ENCODE results near the gene NUDT5. TPM values are rescaled to one million over a fixed set of nuclear protein-coding genes. Genes with fewer than 3 reads are reported as not detected.

The NUDT5 gene
- total and polyA plus RNA-seq, 5 donors from 2014 or later: 38.1 to 103 (median 81.8) TPM

GRCh38 chr10:12162927-12163326 is 32.8 kb downstream of the NUDT5 start:
- Mint-ChIP-seq H3K36me3 (peaks cover 36% of the 10 kb centered on the region), H3K9me3 (no peaks in the 10 kb centered on the region)

GRCh38 chr10:12160664-12161063 is 35.0 kb downstream of the NUDT5 start:
- Histone ChIP-seq H3K27ac (ENCODE audit: insufficient read depth, low read length, poor library complexity, severe bottlenecking) (no peak overlapping the region), H3K9me3 (ENCODE audit: control insufficient read depth in 2 of 2, low read length in 2 of 2) (no peaks in the 10 kb centered on the region), H3K36me3 (ENCODE audit: control insufficient read depth, insufficient read depth, low read length) (peaks cover 54% of the 10 kb centered on the region), H3K4me3 (ENCODE audit: low read depth, low read length) (no peak overlapping the region), H3K27me3 (ENCODE audit: control insufficient read depth, insufficient read depth, low read length) (no peaks in the 10 kb centered on the region), H3K4me1 (ENCODE audit: control insufficient read depth, insufficient read depth, low read length, poor library complexity, severe bottlenecking) (no peaks in the 10 kb centered on the region)
- Mint-ChIP-seq H3K4me1 (peaks cover 0 to 1% (median 0%) of the 10 kb centered on the region in 4 donors), H3K36me3 (peaks cover 31% of the 10 kb centered on the region), H3K27ac (no peak overlapping the region), H3K27me3 (no peaks in the 10 kb centered on the region), H3K4me3 (no peak overlapping the region), H3K9me3 (no peaks in the 10 kb centered on the region)
- DNase-seq: no peak
- no peak for ATAC-seq (ENCODE audit: low read depth in 2 of 2)

More at GRCh38 chr10:12162927-12163326, 32.8 kb downstream of the NUDT5 start:
- Mint-ChIP-seq H3K4me1 (peaks cover 0 to 1% (median 0%) of the 10 kb centered on the region in 4 donors), H3K27ac (peak overlapping the region in 1 of 3 donors; percentile 51), H3K4me3 (no peak overlapping the region), H3K27me3 (no peaks in the 10 kb centered on the region)
- Histone ChIP-seq H3K4me1 (ENCODE audit: control insufficient read depth, insufficient read depth, low read length, poor library complexity, severe bottlenecking) (no peaks in the 10 kb centered on the region), H3K27me3 (ENCODE audit: control insufficient read depth, insufficient read depth, low read length) (no peaks in the 10 kb centered on the region), H3K4me3 (ENCODE audit: low read depth, low read length) (no peak overlapping the region), H3K9me3 (ENCODE audit: control insufficient read depth in 2 of 2, low read length in 2 of 2) (no peaks in the 10 kb centered on the region), H3K27ac (ENCODE audit: insufficient read depth, low read length, poor library complexity, severe bottlenecking) (peak overlapping the region; percentile 2), H3K36me3 (ENCODE audit: control insufficient read depth, insufficient read depth, low read length) (peaks cover 65% of the 10 kb centered on the region)
- no peak for ATAC-seq (ENCODE audit: low read depth in 2 of 2)
- DNase-seq: no peak

GRCh38 chr10:12158111-12158510 is 37.6 kb downstream of the NUDT5 start:
- Mint-ChIP-seq H3K4me1 (peaks cover 0 to 5% (median 0%) of the 10 kb centered on the region in 4 donors), H3K4me3 (peak overlapping the region in 1 of 4 donors; percentile 54)
- H3K36me3 ChIP-seq (ENCODE audit: control insufficient read depth, insufficient read depth, low read length): peaks cover 45% of the 10 kb centered on the region

GRCh38 chr10:12156367-12157123 is 39.1 kb downstream of the NUDT5 start:
- no peak overlapping the region for H3K27ac ChIP-seq (ENCODE audit: insufficient read depth, low read length, poor library complexity, severe bottlenecking)
- H3K27me3 ChIP-seq (ENCODE audit: control insufficient read depth, insufficient read depth, low read length): no peaks in the 10 kb centered on the region
- Mint-ChIP-seq H3K36me3 (peaks cover 26% of the 10 kb centered on the region), H3K27ac (no peak overlapping the region), H3K9me3 (no peaks in the 10 kb centered on the region), H3K4me1 (peaks cover 0 to 5% (median 0%) of the 10 kb centered on the region in 4 donors), H3K27me3 (no peaks in the 10 kb centered on the region), H3K4me3 (no peak overlapping the region)
- ATAC-seq (ENCODE audit: low read depth in 2 of 2) (no peak), DNase-seq (no peak)
- H3K4me3 ChIP-seq (ENCODE audit: low read depth, low read length): no peak overlapping the region
- H3K4me1 ChIP-seq (ENCODE audit: control insufficient read depth, insufficient read depth, low read length, poor library complexity, severe bottlenecking): no peaks in the 10 kb centered on the region
- H3K36me3 ChIP-seq (ENCODE audit: control insufficient read depth, insufficient read depth, low read length): peaks cover 34% of the 10 kb centered on the region
- H3K9me3 ChIP-seq (ENCODE audit: control insufficient read depth in 2 of 2, low read length in 2 of 2): no peaks in the 10 kb centered on the region

More at GRCh38 chr10:12158111-12158510, 37.6 kb downstream of the NUDT5 start:
- Mint-ChIP-seq H3K27me3 (no peaks in the 10 kb centered on the region), H3K27ac (no peak overlapping the region), H3K36me3 (peaks cover 30% of the 10 kb centered on the region), H3K9me3 (no peaks in the 10 kb centered on the region)
- no peaks in the 10 kb centered on the region for H3K27me3 ChIP-seq (ENCODE audit: control insufficient read depth, insufficient read depth, low read length)
- H3K4me3 ChIP-seq (ENCODE audit: low read depth, low read length): no peak overlapping the region
- H3K9me3 ChIP-seq (ENCODE audit: control insufficient read depth in 2 of 2, low read length in 2 of 2): no peaks in the 10 kb centered on the region
- no peak for ATAC-seq (ENCODE audit: low read depth in 2 of 2)
- no peak overlapping the region for H3K27ac ChIP-seq (ENCODE audit: insufficient read depth, low read length, poor library complexity, severe bottlenecking)
- DNase-seq: no peak
- no peaks in the 10 kb centered on the region for H3K4me1 ChIP-seq (ENCODE audit: control insufficient read depth, insufficient read depth, low read length, poor library complexity, severe bottlenecking)

GRCh38 chr10:12154516-12154915 is 41.2 kb downstream of the NUDT5 start:
- Mint-ChIP-seq H3K4me3 (no peak overlapping the region), H3K36me3 (peaks cover 31% of the 10 kb centered on the region), H3K27ac (peak overlapping the region in 2 of 3 donors; percentile 34 to 72), H3K4me1 (peaks cover 0 to 3% (median 0%) of the 10 kb centered on the region in 4 donors), H3K9me3 (no peaks in the 10 kb centered on the region), H3K27me3 (no peaks in the 10 kb centered on the region)
- H3K27ac ChIP-seq (ENCODE audit: insufficient read depth, low read length, poor library complexity, severe bottlenecking): no peak overlapping the region
- H3K36me3 ChIP-seq (ENCODE audit: control insufficient read depth, insufficient read depth, low read length): peaks cover 38% of the 10 kb centered on the region
- H3K27me3 ChIP-seq (ENCODE audit: control insufficient read depth, insufficient read depth, low read length): no peaks in the 10 kb centered on the region
- H3K4me3 ChIP-seq (ENCODE audit: low read depth, low read length): no peak overlapping the region
- DNase-seq: no peak
- ATAC-seq (ENCODE audit: low read depth in 2 of 2): no peak
- no peaks in the 10 kb centered on the region for H3K4me1 ChIP-seq (ENCODE audit: control insufficient read depth, insufficient read depth, low read length, poor library complexity, severe bottlenecking)
- H3K9me3 ChIP-seq (ENCODE audit: control insufficient read depth in 2 of 2, low read length in 2 of 2): no peaks in the 10 kb centered on the region

GRCh38 chr10:12150163-12150562 is 45.5 kb downstream of the NUDT5 start:
- Mint-ChIP-seq H3K4me1 (peaks cover 0 to 4% (median 2%) of the 10 kb centered on the region in 4 donors), H3K27me3 (no peaks in the 10 kb centered on the region), H3K4me3 (no peak overlapping the region), H3K9me3 (no peaks in the 10 kb centered on the region), H3K27ac (no peak overlapping the region), H3K36me3 (peaks cover 37% of the 10 kb centered on the region)
- Histone ChIP-seq H3K27ac (ENCODE audit: insufficient read depth, low read length, poor library complexity, severe bottlenecking) (no peak overlapping the region), H3K4me3 (ENCODE audit: low read depth, low read length) (no peak overlapping the region), H3K4me1 (ENCODE audit: control insufficient read depth, insufficient read depth, low read length, poor library complexity, severe bottlenecking) (no peaks in the 10 kb centered on the region), H3K9me3 (ENCODE audit: control insufficient read depth in 2 of 2, low read length in 2 of 2) (no peaks in the 10 kb centered on the region), H3K36me3 (ENCODE audit: control insufficient read depth, insufficient read depth, low read length) (peaks cover 24% of the 10 kb centered on the region), H3K27me3 (ENCODE audit: control insufficient read depth, insufficient read depth, low read length) (no peaks in the 10 kb centered on the region)
- DNase-seq (no peak), ATAC-seq (ENCODE audit: low read depth in 2 of 2) (no peak)

GRCh38 chr10:12144538-12144937 is 51.2 kb downstream of the NUDT5 start:
- Histone ChIP-seq H3K36me3 (ENCODE audit: control insufficient read depth, insufficient read depth, low read length) (peaks cover 37% of the 10 kb centered on the region), H3K9me3 (ENCODE audit: control insufficient read depth in 2 of 2, low read length in 2 of 2) (no peaks in the 10 kb centered on the region), H3K27me3 (ENCODE audit: control insufficient read depth, insufficient read depth, low read length) (no peaks in the 10 kb centered on the region), H3K4me3 (ENCODE audit: low read depth, low read length) (no peak overlapping the region), H3K27ac (ENCODE audit: insufficient read depth, low read length, poor library complexity, severe bottlenecking) (no peak overlapping the region), H3K4me1 (ENCODE audit: control insufficient read depth, insufficient read depth, low read length, poor library complexity, severe bottlenecking) (no peaks in the 10 kb centered on the region)
- Mint-ChIP-seq H3K9me3 (peaks cover 0 to 2% (median 0%) of the 10 kb centered on the region in 7 donors), H3K4me1 (peaks cover 0 to 6% (median 2%) of the 10 kb centered on the region in 4 donors), H3K27ac (no peak overlapping the region), H3K36me3 (peaks cover 44% of the 10 kb centered on the region), H3K27me3 (no peaks in the 10 kb centered on the region), H3K4me3 (no peak overlapping the region)
- ATAC-seq (ENCODE audit: low read depth in 2 of 2) (no peak), DNase-seq (no peak)

GRCh38 chr10:12140038-12140437 is 55.7 kb downstream of the NUDT5 start:
- no peak for ATAC-seq (ENCODE audit: low read depth in 2 of 2)
- peaks cover 42% of the 10 kb centered on the region for H3K36me3 Mint-ChIP-seq

More at GRCh38 chr10:12140038-12140437, 55.7 kb downstream of the NUDT5 start:
- H3K27me3 ChIP-seq (ENCODE audit: control insufficient read depth, insufficient read depth, low read length): no peaks in the 10 kb centered on the region
- peak overlapping the region in 1 of 3 donors; percentile 43 for H3K27ac Mint-ChIP-seq
- H3K4me3 Mint-ChIP-seq: no peak overlapping the region
- H3K9me3 ChIP-seq (ENCODE audit: control insufficient read depth in 2 of 2, low read length in 2 of 2): no peaks in the 10 kb centered on the region
- H3K4me1 ChIP-seq (ENCODE audit: control insufficient read depth, insufficient read depth, low read length, poor library complexity, severe bottlenecking): no peaks in the 10 kb centered on the region
- H3K27ac ChIP-seq (ENCODE audit: insufficient read depth, low read length, poor library complexity, severe bottlenecking): no peak overlapping the region
- peaks cover 48% of the 10 kb centered on the region for H3K36me3 ChIP-seq (ENCODE audit: control insufficient read depth, insufficient read depth, low read length)
- H3K4me3 ChIP-seq (ENCODE audit: low read depth, low read length): no peak overlapping the region
- peaks cover 0 to 6% (median 0%) of the 10 kb centered on the region in 4 donors for H3K4me1 Mint-ChIP-seq
- H3K27me3 Mint-ChIP-seq: no peaks in the 10 kb centered on the region
- DNase-seq: no peak
- peaks cover 0 to 2% (median 0%) of the 10 kb centered on the region in 7 donors for H3K9me3 Mint-ChIP-seq

All from CD4-positive, CD25-positive, alpha-beta regulatory T cell (primary cell).